ENCODE results near the gene KCNC1.

DNA sequence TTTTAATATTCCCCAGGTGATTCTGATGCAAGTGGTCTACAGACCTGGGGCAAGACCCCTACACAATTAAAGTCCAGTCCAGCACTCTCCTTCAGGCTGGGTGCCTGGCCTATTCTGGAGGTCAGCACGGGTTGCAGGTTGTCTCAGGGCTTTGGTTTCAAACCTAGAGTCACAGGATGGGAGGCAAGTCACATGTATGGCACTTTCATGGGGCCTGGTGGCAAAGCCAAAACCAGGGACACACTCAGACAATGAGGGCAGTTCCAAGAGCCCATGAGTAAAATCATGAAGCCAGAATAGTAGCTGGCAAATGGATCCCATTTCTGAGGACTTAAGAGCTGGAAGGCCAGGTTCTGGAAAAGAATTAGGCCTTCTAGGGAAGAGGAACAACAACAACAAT lies 96.6 kb downstream of the KCNC1 start:
- TF ChIP-seq POLR2AphosphoS5 (IDR thresholded peaks at IDR 0.05; ENCODE audit: low read depth), result no peak
- TF ChIP-seq, protein P1, sequence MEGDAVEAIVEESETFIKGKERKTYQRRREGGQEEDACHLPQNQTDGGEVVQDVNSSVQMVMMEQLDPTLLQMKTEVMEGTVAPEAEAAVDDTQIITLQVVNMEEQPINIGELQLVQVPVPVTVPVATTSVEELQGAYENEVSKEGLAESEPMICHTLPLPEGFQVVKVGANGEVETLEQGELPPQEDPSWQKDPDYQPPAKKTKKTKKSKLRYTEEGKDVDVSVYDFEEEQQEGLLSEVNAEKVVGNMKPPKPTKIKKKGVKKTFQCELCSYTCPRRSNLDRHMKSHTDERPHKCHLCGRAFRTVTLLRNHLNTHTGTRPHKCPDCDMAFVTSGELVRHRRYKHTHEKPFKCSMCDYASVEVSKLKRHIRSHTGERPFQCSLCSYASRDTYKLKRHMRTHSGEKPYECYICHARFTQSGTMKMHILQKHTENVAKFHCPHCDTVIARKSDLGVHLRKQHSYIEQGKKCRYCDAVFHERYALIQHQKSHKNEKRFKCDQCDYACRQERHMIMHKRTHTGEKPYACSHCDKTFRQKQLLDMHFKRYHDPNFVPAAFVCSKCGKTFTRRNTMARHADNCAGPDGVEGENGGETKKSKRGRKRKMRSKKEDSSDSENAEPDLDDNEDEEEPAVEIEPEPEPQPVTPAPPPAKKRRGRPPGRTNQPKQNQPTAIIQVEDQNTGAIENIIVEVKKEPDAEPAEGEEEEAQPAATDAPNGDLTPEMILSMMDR (conservative IDR thresholded peaks at IDR 0.05; ENCODE audit: low read depth in 2 of 2), result no peak
- TF ChIP-seq EZH2phosphoT487 (IDR thresholded peaks at IDR 0.05; ENCODE audit: unreplicated experiment), result no peak
- TF ChIP-seq, protein P2, sequence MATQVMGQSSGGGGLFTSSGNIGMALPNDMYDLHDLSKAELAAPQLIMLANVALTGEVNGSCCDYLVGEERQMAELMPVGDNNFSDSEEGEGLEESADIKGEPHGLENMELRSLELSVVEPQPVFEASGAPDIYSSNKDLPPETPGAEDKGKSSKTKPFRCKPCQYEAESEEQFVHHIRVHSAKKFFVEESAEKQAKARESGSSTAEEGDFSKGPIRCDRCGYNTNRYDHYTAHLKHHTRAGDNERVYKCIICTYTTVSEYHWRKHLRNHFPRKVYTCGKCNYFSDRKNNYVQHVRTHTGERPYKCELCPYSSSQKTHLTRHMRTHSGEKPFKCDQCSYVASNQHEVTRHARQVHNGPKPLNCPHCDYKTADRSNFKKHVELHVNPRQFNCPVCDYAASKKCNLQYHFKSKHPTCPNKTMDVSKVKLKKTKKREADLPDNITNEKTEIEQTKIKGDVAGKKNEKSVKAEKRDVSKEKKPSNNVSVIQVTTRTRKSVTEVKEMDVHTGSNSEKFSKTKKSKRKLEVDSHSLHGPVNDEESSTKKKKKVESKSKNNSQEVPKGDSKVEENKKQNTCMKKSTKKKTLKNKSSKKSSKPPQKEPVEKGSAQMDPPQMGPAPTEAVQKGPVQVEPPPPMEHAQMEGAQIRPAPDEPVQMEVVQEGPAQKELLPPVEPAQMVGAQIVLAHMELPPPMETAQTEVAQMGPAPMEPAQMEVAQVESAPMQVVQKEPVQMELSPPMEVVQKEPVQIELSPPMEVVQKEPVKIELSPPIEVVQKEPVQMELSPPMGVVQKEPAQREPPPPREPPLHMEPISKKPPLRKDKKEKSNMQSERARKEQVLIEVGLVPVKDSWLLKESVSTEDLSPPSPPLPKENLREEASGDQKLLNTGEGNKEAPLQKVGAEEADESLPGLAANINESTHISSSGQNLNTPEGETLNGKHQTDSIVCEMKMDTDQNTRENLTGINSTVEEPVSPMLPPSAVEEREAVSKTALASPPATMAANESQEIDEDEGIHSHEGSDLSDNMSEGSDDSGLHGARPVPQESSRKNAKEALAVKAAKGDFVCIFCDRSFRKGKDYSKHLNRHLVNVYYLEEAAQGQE (IDR thresholded peaks at IDR 0.05; ENCODE audit: unreplicated experiment), result no peak
- no peak for TF ChIP-seq EZH2 (IDR thresholded peaks at IDR 0.05; ENCODE audit: low read depth, unreplicated experiment)
- TF ChIP-seq CREB1 (CRISPR knock-in tag; IDR thresholded peaks at IDR 0.05; ENCODE audit: low read depth), result no peak
- TF ChIP-seq JUNB (IDR thresholded peaks at IDR 0.05; ENCODE audit: unreplicated experiment), result no peak
- no peak for TF ChIP-seq NANOG (IDR thresholded peaks at IDR 0.05; ENCODE audit: borderline replicate concordance)
- TF ChIP-seq ZNF331 (CRISPR knock-in tag; IDR thresholded peaks at IDR 0.05; ENCODE audit: low read depth), result no peak
- TF ChIP-seq, protein P3, sequence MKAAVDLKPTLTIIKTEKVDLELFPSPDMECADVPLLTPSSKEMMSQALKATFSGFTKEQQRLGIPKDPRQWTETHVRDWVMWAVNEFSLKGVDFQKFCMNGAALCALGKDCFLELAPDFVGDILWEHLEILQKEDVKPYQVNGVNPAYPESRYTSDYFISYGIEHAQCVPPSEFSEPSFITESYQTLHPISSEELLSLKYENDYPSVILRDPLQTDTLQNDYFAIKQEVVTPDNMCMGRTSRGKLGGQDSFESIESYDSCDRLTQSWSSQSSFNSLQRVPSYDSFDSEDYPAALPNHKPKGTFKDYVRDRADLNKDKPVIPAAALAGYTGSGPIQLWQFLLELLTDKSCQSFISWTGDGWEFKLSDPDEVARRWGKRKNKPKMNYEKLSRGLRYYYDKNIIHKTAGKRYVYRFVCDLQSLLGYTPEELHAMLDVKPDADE (IDR thresholded peaks at IDR 0.05), result no peak
- no peak for TF ChIP-seq ZNF114 (CRISPR knock-in tag; IDR thresholded peaks at IDR 0.05)
- TF ChIP-seq, protein P4, sequence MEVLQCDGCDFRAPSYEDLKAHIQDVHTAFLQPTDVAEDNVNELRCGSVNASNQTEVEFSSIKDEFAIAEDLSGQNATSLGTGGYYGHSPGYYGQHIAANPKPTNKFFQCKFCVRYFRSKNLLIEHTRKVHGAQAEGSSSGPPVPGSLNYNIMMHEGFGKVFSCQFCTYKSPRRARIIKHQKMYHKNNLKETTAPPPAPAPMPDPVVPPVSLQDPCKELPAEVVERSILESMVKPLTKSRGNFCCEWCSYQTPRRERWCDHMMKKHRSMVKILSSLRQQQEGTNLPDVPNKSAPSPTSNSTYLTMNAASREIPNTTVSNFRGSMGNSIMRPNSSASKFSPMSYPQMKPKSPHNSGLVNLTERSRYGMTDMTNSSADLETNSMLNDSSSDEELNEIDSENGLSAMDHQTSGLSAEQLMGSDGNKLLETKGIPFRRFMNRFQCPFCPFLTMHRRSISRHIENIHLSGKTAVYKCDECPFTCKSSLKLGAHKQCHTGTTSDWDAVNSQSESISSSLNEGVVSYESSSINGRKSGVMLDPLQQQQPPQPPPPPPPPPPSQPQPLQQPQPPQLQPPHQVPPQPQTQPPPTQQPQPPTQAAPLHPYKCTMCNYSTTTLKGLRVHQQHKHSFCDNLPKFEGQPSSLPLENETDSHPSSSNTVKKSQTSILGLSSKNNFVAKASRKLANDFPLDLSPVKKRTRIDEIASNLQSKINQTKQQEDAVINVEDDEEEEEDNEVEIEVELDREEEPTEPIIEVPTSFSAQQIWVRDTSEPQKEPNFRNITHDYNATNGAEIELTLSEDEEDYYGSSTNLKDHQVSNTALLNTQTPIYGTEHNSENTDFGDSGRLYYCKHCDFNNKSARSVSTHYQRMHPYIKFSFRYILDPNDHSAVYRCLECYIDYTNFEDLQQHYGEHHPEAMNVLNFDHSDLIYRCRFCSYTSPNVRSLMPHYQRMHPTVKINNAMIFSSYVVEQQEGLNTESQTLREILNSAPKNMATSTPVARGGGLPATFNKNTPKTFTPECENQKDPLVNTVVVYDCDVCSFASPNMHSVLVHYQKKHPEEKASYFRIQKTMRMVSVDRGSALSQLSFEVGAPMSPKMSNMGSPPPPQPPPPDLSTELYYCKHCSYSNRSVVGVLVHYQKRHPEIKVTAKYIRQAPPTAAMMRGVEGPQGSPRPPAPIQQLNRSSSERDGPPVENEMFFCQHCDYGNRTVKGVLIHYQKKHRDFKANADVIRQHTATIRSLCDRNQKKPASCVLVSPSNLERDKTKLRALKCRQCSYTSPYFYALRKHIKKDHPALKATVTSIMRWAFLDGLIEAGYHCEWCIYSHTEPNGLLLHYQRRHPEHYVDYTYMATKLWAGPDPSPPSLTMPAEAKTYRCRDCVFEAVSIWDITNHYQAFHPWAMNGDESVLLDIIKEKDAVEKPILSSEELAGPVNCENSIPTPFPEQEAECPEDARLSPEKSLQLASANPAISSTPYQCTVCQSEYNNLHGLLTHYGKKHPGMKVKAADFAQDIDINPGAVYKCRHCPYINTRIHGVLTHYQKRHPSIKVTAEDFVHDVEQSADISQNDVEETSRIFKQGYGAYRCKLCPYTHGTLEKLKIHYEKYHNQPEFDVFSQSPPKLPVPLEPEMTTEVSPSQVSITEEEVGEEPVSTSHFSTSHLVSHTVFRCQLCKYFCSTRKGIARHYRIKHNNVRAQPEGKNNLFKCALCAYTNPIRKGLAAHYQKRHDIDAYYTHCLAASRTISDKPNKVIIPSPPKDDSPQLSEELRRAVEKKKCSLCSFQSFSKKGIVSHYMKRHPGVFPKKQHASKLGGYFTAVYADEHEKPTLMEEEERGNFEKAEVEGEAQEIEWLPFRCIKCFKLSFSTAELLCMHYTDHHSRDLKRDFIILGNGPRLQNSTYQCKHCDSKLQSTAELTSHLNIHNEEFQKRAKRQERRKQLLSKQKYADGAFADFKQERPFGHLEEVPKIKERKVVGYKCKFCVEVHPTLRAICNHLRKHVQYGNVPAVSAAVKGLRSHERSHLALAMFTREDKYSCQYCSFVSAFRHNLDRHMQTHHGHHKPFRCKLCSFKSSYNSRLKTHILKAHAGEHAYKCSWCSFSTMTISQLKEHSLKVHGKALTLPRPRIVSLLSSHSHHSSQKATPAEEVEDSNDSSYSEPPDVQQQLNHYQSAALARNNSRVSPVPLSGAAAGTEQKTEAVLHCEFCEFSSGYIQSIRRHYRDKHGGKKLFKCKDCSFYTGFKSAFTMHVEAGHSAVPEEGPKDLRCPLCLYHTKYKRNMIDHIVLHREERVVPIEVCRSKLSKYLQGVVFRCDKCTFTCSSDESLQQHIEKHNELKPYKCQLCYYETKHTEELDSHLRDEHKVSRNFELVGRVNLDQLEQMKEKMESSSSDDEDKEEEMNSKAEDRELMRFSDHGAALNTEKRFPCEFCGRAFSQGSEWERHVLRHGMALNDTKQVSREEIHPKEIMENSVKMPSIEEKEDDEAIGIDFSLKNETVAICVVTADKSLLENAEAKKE (CRISPR knock-in tag; IDR thresholded peaks at IDR 0.05), result no peak
- no peak for TF ChIP-seq STAT1 (IDR thresholded peaks at IDR 0.05; ENCODE audit: unreplicated experiment)

Measured in GM23338 (cell line).